ENCODE measurements around the gene ROGDI.

Gene ROGDI

GRCh38 chr16:4772351-4772750 is 30.1 kb downstream of the ROGDI start:
- FAIRE-seq (no peak), DNase-seq (ENCODE audit: insufficient read length) (no peak)
- TF ChIP-seq POLR2AphosphoS5 (IDR thresholded peaks at IDR 0.05; ENCODE audit: low read depth, low read length) = no peak
- no peak for TF ChIP-seq TAF1 (IDR thresholded peaks at IDR 0.05; ENCODE audit: borderline replicate concordance, low read depth, low read length)
- no peak for TF ChIP-seq POLR2A (IDR thresholded peaks at IDR 0.05; ENCODE audit: low read depth, low read length)

- TF ChIP-seq TAF1 (IDR thresholded peaks at IDR 0.05; ENCODE audit: borderline replicate concordance, low read depth, low read length) (no peak), POLR2AphosphoS5 (IDR thresholded peaks at IDR 0.05; ENCODE audit: low read depth, low read length) (no peak), POLR2A (IDR thresholded peaks at IDR 0.05; ENCODE audit: low read depth, low read length) (no peak)
- FAIRE-seq = no peak
- DNase-seq (ENCODE audit: insufficient read length) = no peak
These were observed 30.8 kb downstream of the ROGDI start for GRCh38 chr16:4771646-4772045.

- DNase-seq (ENCODE audit: insufficient read length) (no peak), FAIRE-seq (no peak)
- no peak for TF ChIP-seq TAF1 (IDR thresholded peaks at IDR 0.05; ENCODE audit: borderline replicate concordance, low read depth, low read length)
- TF ChIP-seq POLR2A (IDR thresholded peaks at IDR 0.05; ENCODE audit: low read depth, low read length) = no peak
- no peak for TF ChIP-seq POLR2AphosphoS5 (IDR thresholded peaks at IDR 0.05; ENCODE audit: low read depth, low read length)
These were observed 33.2 kb downstream of the ROGDI start for GRCh38 chr16:4769306-4769638.

- 0 out of 2 replicates have a peak, but pooled peaks have one; percentile 25 for TF ChIP-seq POLR2AphosphoS5 (IDR thresholded peaks at IDR 0.05; ENCODE audit: low read depth, low read length)
- TF ChIP-seq POLR2A (IDR thresholded peaks at IDR 0.05; ENCODE audit: low read depth, low read length) = peak; percentile 73; the same call in 1 of the 2 replicates
- TF ChIP-seq TAF1 (IDR thresholded peaks at IDR 0.05; ENCODE audit: borderline replicate concordance, low read depth, low read length) = no peak
- DNase-seq (ENCODE audit: insufficient read length) (peak; percentile 78), FAIRE-seq (peak; percentile 94)
These were observed 33.7 kb downstream of the ROGDI start for GRCh38 chr16:4768549-4769305.

GRCh38 chr16:4767872-4768548 is 34.4 kb downstream of the ROGDI start:
- FAIRE-seq (no peak), DNase-seq (ENCODE audit: insufficient read length) (no peak)
- TF ChIP-seq POLR2AphosphoS5 (IDR thresholded peaks at IDR 0.05; ENCODE audit: low read depth, low read length) (no peak), TAF1 (IDR thresholded peaks at IDR 0.05; ENCODE audit: borderline replicate concordance, low read depth, low read length) (no peak), POLR2A (IDR thresholded peaks at IDR 0.05; ENCODE audit: low read depth, low read length) (no peak)

GRCh38 chr16:4766875-4767628 is 35.4 kb downstream of the ROGDI start, which contains the start of gene ZNF500:
Gene ZNF500 (minus strand): TSS chr16:4767162. CDS start chr16:4765978, 1,184 bp downstream.
- DNase-seq (ENCODE audit: insufficient read length) (peak; percentile 88), FAIRE-seq (peak; percentile 99)
- TF ChIP-seq TAF1 (IDR thresholded peaks at IDR 0.05; ENCODE audit: borderline replicate concordance, low read depth, low read length) = peak; percentile 56; the same call in 1 of the 2 replicates
- TF ChIP-seq POLR2AphosphoS5 (IDR thresholded peaks at IDR 0.05; ENCODE audit: low read depth, low read length) = no peak
- peak; percentile 69; the same call in 1 of the 2 replicates for TF ChIP-seq POLR2A (IDR thresholded peaks at IDR 0.05; ENCODE audit: low read depth, low read length)

GRCh38 chr16:4765511-4766474 is 36.6 kb downstream of the ROGDI start:
- FAIRE-seq = no peak
- TF ChIP-seq POLR2A (IDR thresholded peaks at IDR 0.05; ENCODE audit: low read depth, low read length) = no peak
- TF ChIP-seq TAF1 (IDR thresholded peaks at IDR 0.05; ENCODE audit: borderline replicate concordance, low read depth, low read length) = no peak
- no peak for TF ChIP-seq POLR2AphosphoS5 (IDR thresholded peaks at IDR 0.05; ENCODE audit: low read depth, low read length)
- DNase-seq (ENCODE audit: insufficient read length) = no peak

GRCh38 chr16:4763791-4764190 is 38.6 kb downstream of the ROGDI start:
- FAIRE-seq = no peak
- no peak for TF ChIP-seq POLR2A (IDR thresholded peaks at IDR 0.05; ENCODE audit: low read depth, low read length)
- TF ChIP-seq POLR2AphosphoS5 (IDR thresholded peaks at IDR 0.05; ENCODE audit: low read depth, low read length) = no peak
- TF ChIP-seq TAF1 (IDR thresholded peaks at IDR 0.05; ENCODE audit: borderline replicate concordance, low read depth, low read length) = no peak
- DNase-seq (ENCODE audit: insufficient read length) = no peak

GRCh38 chr16:4762205-4762604 is 40.2 kb downstream of the ROGDI start:
- TF ChIP-seq TAF1 (IDR thresholded peaks at IDR 0.05; ENCODE audit: borderline replicate concordance, low read depth, low read length) = no peak
- no peak for TF ChIP-seq POLR2AphosphoS5 (IDR thresholded peaks at IDR 0.05; ENCODE audit: low read depth, low read length)
- no peak for TF ChIP-seq POLR2A (IDR thresholded peaks at IDR 0.05; ENCODE audit: low read depth, low read length)
- no peak for FAIRE-seq

GRCh38 chr16:4760221-4760910 is 42.1 kb downstream of the ROGDI start:
- DNase-seq (ENCODE audit: insufficient read length) = no peak
- no peak for FAIRE-seq
- no peak for TF ChIP-seq TAF1 (IDR thresholded peaks at IDR 0.05; ENCODE audit: borderline replicate concordance, low read depth, low read length)
- no peak for TF ChIP-seq POLR2AphosphoS5 (IDR thresholded peaks at IDR 0.05; ENCODE audit: low read depth, low read length)
- no peak for TF ChIP-seq POLR2A (IDR thresholded peaks at IDR 0.05; ENCODE audit: low read depth, low read length)

More at GRCh38 chr16:4762205-4762604, 40.2 kb downstream of the ROGDI start:
- DNase-seq (ENCODE audit: insufficient read length) = no peak
